Tibial nerve (tissue), 3 donors: ENCODE results near the gene BMERB1.

Experiments used
- POLR2A ChIP-seq, 2 donors: fragments of 450-650 bp; IDR thresholded peaks; one replicate each; pipeline ENCODE4 v1.6.1; 2017; ENCODE audit warnings: antibody characterized with exemption in 2 of 2, mild to moderate bottlenecking in 2 of 2, moderate library complexity in 2 of 2
- TF ChIP-seq, protein P1 (sequence below), 5 experiments: fragments of 200-600 bp in 3 of 5; fragments of 450-650 bp in 2 of 5; sonication (generic) in 3 of 5; IDR thresholded peaks; one replicate each; pipeline ENCODE4 v1.5.1; 2016 to 2019; ENCODE audit warnings: antibody characterized with exemption in 5 of 5, mild to moderate bottlenecking in 3 of 5, moderate library complexity in 2 of 5

DNA sequence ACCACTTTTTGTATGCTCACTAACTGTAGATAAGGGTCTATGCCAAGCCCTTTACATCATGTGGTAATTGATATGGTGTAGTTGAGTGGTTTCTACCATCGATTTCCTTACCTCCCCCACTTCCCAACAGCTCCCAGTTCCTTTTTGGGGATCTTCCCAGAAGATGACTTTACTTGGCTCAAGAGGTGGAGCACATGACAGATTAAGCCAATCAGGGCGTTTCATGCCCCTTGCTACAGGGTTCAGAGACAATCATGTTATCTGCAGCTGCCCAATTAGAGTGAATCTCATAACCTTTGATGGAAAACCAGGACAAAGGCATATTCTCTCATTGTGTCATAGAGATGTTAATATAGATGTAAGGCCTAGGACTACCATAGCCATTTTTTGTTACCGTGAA is 16.2 kb upstream of the BMERB1 start:
- TF ChIP-seq, protein P1, sequence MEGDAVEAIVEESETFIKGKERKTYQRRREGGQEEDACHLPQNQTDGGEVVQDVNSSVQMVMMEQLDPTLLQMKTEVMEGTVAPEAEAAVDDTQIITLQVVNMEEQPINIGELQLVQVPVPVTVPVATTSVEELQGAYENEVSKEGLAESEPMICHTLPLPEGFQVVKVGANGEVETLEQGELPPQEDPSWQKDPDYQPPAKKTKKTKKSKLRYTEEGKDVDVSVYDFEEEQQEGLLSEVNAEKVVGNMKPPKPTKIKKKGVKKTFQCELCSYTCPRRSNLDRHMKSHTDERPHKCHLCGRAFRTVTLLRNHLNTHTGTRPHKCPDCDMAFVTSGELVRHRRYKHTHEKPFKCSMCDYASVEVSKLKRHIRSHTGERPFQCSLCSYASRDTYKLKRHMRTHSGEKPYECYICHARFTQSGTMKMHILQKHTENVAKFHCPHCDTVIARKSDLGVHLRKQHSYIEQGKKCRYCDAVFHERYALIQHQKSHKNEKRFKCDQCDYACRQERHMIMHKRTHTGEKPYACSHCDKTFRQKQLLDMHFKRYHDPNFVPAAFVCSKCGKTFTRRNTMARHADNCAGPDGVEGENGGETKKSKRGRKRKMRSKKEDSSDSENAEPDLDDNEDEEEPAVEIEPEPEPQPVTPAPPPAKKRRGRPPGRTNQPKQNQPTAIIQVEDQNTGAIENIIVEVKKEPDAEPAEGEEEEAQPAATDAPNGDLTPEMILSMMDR (IDR thresholded peaks at IDR 0.05) = no peak
- no peak for TF ChIP-seq POLR2A (IDR thresholded peaks at IDR 0.05)
